Spleen (tissue), 11 donors: Measurements from ENCODE around the gene VAV2. TPM values are rescaled to one million over a fixed set of nuclear protein-coding genes. Genes with fewer than 3 reads are reported as not detected.

Source experiments
- DNase-seq: peaks from one replicate; pipeline ENCODE4 v3.0.0-alpha.2; 2020
- H3K27ac ChIP-seq, 8 donors: fragments of 200-600 bp; sonication (generic) in 7 of 8; 1 replicate in 4 of 8; 2 replicates in 4 of 8; pipeline versions ENCODE4 v1.5.0 to v1.8.0; 2016 to 2021; ENCODE audit warnings: inconsistent platforms in 4 of 8, mild to moderate bottlenecking in 4 of 8, moderate library complexity in 1 of 8
- H3K27me3 ChIP-seq, 7 donors: fragments of 200-600 bp; sonication (generic) in 6 of 7; replicated peaks in 1 of 7; 1 replicate in 4 of 7; 2 replicates in 3 of 7; pipeline versions ENCODE4 v1.5.0 to v1.8.0; 2016 to 2021; ENCODE audit warnings: inconsistent platforms in 3 of 7, mild to moderate bottlenecking in 1 of 7
- H3K36me3 ChIP-seq, 6 donors: fragments of 200-600 bp; sonication (generic) in 5 of 6; 1 replicate in 4 of 6; 2 replicates in 2 of 6; pipeline versions ENCODE4 v1.5.0 to v1.8.0; 2016 to 2021; ENCODE audit warnings: inconsistent platforms in 2 of 6
- H3K4me1 ChIP-seq, 6 donors: fragments of 200-600 bp; sonication (generic) in 5 of 6; 1 replicate in 3 of 6; 2 replicates in 3 of 6; pipeline versions ENCODE4 v1.5.0 to v1.8.0; 2016 to 2021; ENCODE audit warnings: inconsistent platforms in 3 of 6
- H3K4me3 ChIP-seq, 8 donors: fragments of 200-600 bp; sonication (generic) in 7 of 8; 1 replicate in 4 of 8; 2 replicates in 4 of 8; pipeline versions ENCODE4 v1.5.0 to v1.8.0; 2016 to 2021; ENCODE audit warnings: inconsistent platforms in 4 of 8, mild to moderate bottlenecking in 4 of 8, moderate library complexity in 2 of 8
- H3K9me3 ChIP-seq, 8 donors: fragments of 200-600 bp; sonication (generic) in 7 of 8; 1 replicate in 4 of 8; 2 replicates in 4 of 8; pipeline versions ENCODE4 v1.5.0 to v1.8.0; 2016 to 2021; ENCODE audit warnings: inconsistent platforms in 4 of 8
- CTCF ChIP-seq, 11 experiments: fragments of 200-600 bp in 7 of 11; fragments of 450-650 bp in 4 of 11; sonication (generic) in 4 of 11; IDR thresholded peaks in 8 of 11; conservative IDR thresholded peaks in 3 of 11; 1 replicate in 7 of 11; 2 replicates in 4 of 11; pipeline versions ENCODE4 v1.4.0 to v1.8.0; 2016 to 2021; ENCODE audit warnings: antibody characterized with exemption in 11 of 11, inconsistent platforms in 4 of 11, mild to moderate bottlenecking in 1 of 11
- POLR2A ChIP-seq, 3 donors: fragments of 450-650 bp; IDR thresholded peaks; one replicate each; pipeline ENCODE4 v1.5.1; 2017; ENCODE audit warnings: antibody characterized with exemption in 3 of 3, mild to moderate bottlenecking in 1 of 3
- POLR2AphosphoS5 ChIP-seq, 3 donors: sonication (generic); formaldehyde crosslinking; IDR thresholded peaks; one replicate each; pipeline ENCODE4 v1.5.1; 2017; ENCODE audit warnings: antibody characterized with exemption in 3 of 3
- WGBS, 5 donors: extraction: QIAGEN DNeasy Blood & Tissue Kit in 3 of 5; methylation state at CpG; one replicate each; pipeline versions ENCODE4 v1.1.5 to v1.1.7; 2013 to 2018; 5-methylcytosine and 5-hydroxymethylcytosine counted together
- intact Hi-C: fragments of 100-400 bp; cut with DNase I; formaldehyde crosslinking; loops from one replicate; pipeline ENCODE4 v1.15.0; 2023; ENCODE audit warnings: low total_unique reads
- polyA plus RNA-seq, 3 donors: library from polyadenylated mRNA; stranded (reverse); fragments of 200-250 nt; gene quantifications; one replicate each; pipeline ENCODE4 v1.2.1, GENCODE V29; 2013
- total RNA-seq, 7 donors: library from RNA; depleted of rRNA in 3 of 7; stranded (reverse); fragments of >200 nt in 3 of 7; fragmentation: NEBNext Ultra II Directional in 4 of 7; extraction: Animal tissue kit (Norgen Biotek cat#: 25700) in 4 of 7; gene quantifications; one replicate each; pipeline versions ENCODE4 v1.1.0 to v1.2.1, GENCODE V29; 2016 to 2021
- donor health status: healthy with polysubstance abuse.
- donor health status: DM: no; HTN: no; CAD: no; lungs with moderate emphysema.
- donor health status: DM: no; HTN: no; CAD: no.
- donor health status: Bipolar disorder and iron deficiency.
- donor health status: healthy.
- donor health status: DM: no; HTN: no; CAD: no.
- donor health status: DM: yes; HTN: yes; CAD: no.

Gene VAV2
- total and polyA plus RNA-seq, 10 donors: 14.2 to 39.2 (median 23.3) TPM

GRCh38 chr9:133850937-133851336 lies 141.2 kb downstream of the VAV2 start:
- Histone ChIP-seq H3K4me1 (peaks cover 0 to 46% (median 14%) of the 10 kb centered on the region in 6 donors), H3K9me3 (no peaks in the 10 kb centered on the region), H3K36me3 (peaks cover 0 to 8% (median 0%) of the 10 kb centered on the region in 6 donors), H3K27me3 (no peaks in the 10 kb centered on the region), H3K27ac (no peak overlapping the region), H3K4me3 (no peak overlapping the region)
- no peak for DNase-seq
- intact Hi-C loops: no loop called here
- WGBS, 5 donors: 74 to 94% (median 89%) methylated on average over 7 of the region's 7 CpGs
- TF ChIP-seq CTCF (IDR thresholded peaks at IDR 0.05 in 8 of 11, conservative IDR thresholded peaks at IDR 0.05 in 3 of 11) (no peak), POLR2AphosphoS5 (IDR thresholded peaks at IDR 0.05) (no peak), POLR2A (IDR thresholded peaks at IDR 0.05) (no peak)

GRCh38 chr9:133850161-133850560 lies 142.0 kb downstream of the VAV2 start:
- no peaks in the 10 kb centered on the region for H3K27me3 ChIP-seq
- no peaks in the 10 kb centered on the region for H3K9me3 ChIP-seq
- peaks cover 0 to 46% (median 16%) of the 10 kb centered on the region in 6 donors for H3K4me1 ChIP-seq
- WGBS, 5 donors: 90 to 96% (median 92%) methylated on average over 9 of the region's 9 CpGs
- no peak overlapping the region for H3K27ac ChIP-seq
- intact Hi-C loops: no loop called here
- peaks cover 0 to 8% (median 0%) of the 10 kb centered on the region in 6 donors for H3K36me3 ChIP-seq
- TF ChIP-seq POLR2AphosphoS5 (IDR thresholded peaks at IDR 0.05) (peak in 1 of 3 donors; percentile 16), POLR2A (IDR thresholded peaks at IDR 0.05) (no peak)
- H3K4me3 ChIP-seq: no peak overlapping the region
- DNase-seq: no peak

GRCh38 chr9:133849110-133849670 lies 142.9 kb downstream of the VAV2 start:
- 89 to 95% (median 94%) methylated on average over 9 to 16 of the region's 16 CpGs for WGBS, 5 donors
- Histone ChIP-seq H3K27ac (no peak overlapping the region), H3K9me3 (no peaks in the 10 kb centered on the region), H3K27me3 (peaks cover 0 to 5% (median 0%) of the 10 kb centered on the region in 7 donors), H3K4me1 (peaks cover 8 to 46% (median 21%) of the 10 kb centered on the region in 6 donors), H3K36me3 (peaks cover 0 to 8% (median 0%) of the 10 kb centered on the region in 6 donors), H3K4me3 (no peak overlapping the region)
- no peak for TF ChIP-seq POLR2AphosphoS5 (IDR thresholded peaks at IDR 0.05)
- TF ChIP-seq CTCF (IDR thresholded peaks at IDR 0.05 in 8 of 11, conservative IDR thresholded peaks at IDR 0.05 in 3 of 11): no peak
- no peak for TF ChIP-seq POLR2A (IDR thresholded peaks at IDR 0.05)
- intact Hi-C loops: no loop called here
- DNase-seq: no peak

- Histone ChIP-seq H3K4me3 (no peak overlapping the region), H3K27ac (no peak overlapping the region), H3K9me3 (no peaks in the 10 kb centered on the region), H3K36me3 (peaks cover 0 to 8% (median 0%) of the 10 kb centered on the region in 6 donors), H3K27me3 (peaks cover 0 to 11% (median 0%) of the 10 kb centered on the region in 7 donors), H3K4me1 (peaks cover 11 to 50% (median 27%) of the 10 kb centered on the region in 6 donors)
- intact Hi-C loops: no loop called here
- DNase-seq: no peak
- TF ChIP-seq POLR2A (IDR thresholded peaks at IDR 0.05) (no peak), POLR2AphosphoS5 (IDR thresholded peaks at IDR 0.05) (no peak), CTCF (IDR thresholded peaks at IDR 0.05 in 8 of 11, conservative IDR thresholded peaks at IDR 0.05 in 3 of 11) (no peak)
- WGBS, 5 donors: 90 to 94% (median 92%) methylated on average over 19 of the region's 19 CpGs
These were observed 143.5 kb downstream of the VAV2 start for GRCh38 chr9:133848471-133849109.
